HEK293 (cell line): Measurements from ENCODE around the gene L3MBTL4.

Experiments used
- CTCF ChIP-seq: fragments of 450-650 bp; formaldehyde crosslinking; IDR thresholded peaks from 2 replicates; pipeline ENCODE4 v1.5.1; 2016; ENCODE audit warnings: missing biosample characterization, missing genetic modification characterization
- MEIS1 ChIP-seq: sonication (generic); formaldehyde crosslinking; IDR thresholded peaks from 2 replicates; pipeline ENCODE4 v1.8.1; 2022; ENCODE audit warnings: missing genetic modification reagents, mild to moderate bottlenecking, borderline replicate concordance
- MYNN ChIP-seq: fragments of 450-650 bp; formaldehyde crosslinking; IDR thresholded peaks from 2 replicates; pipeline ENCODE4 v1.5.1; 2016; ENCODE audit warnings: missing biosample characterization, missing genetic modification characterization, borderline replicate concordance
- ZEB2 ChIP-seq: fragments of 450-650 bp; formaldehyde crosslinking; IDR thresholded peaks from 2 replicates; pipeline ENCODE4 v1.5.1; 2016; ENCODE audit warnings: missing biosample characterization, missing genetic modification characterization
- ZNF23 ChIP-seq: fragments of 450-650 bp; formaldehyde crosslinking; IDR thresholded peaks from 2 replicates; pipeline ENCODE4 v1.5.1; 2016; ENCODE audit warnings: missing biosample characterization, missing genetic modification characterization, borderline replicate concordance
- ZNF544 ChIP-seq: fragments of 450-650 bp; formaldehyde crosslinking; IDR thresholded peaks from 2 replicates; pipeline ENCODE4 v1.5.0; 2017; ENCODE audit warnings: missing biosample characterization, missing genetic modification characterization

GRCh38 chr18:6340121-6340520 is 74.6 kb downstream of the L3MBTL4 start:
- no peak for TF ChIP-seq ZNF23
- no peak for TF ChIP-seq MEIS1 (CRISPR knock-in tag)
- no peak for TF ChIP-seq CTCF
- no peak for TF ChIP-seq ZEB2 (tag by site-specific recombination)
- TF ChIP-seq MYNN, result no peak
- TF ChIP-seq ZNF544 (tag by site-specific recombination), result no peak
